NCI-H1092 (cell line): ENCODE measurements around the gene LAMB3.
"Not testable (repeated sequence)": the region's sequence is repeated elsewhere in the genome, so short reads cannot be mapped to it uniquely, and the experiment has no call there.

Experiments used
- DNase-seq: peaks from one replicate; lab custom pipeline; 2025; lab: John Stamatoyannopoulos, UW

Gene LAMB3

GRCh38 chr1:209652121-209652735 lies at the start of gene LAMB3:
Gene LAMB3 (minus strand): TSS chr1:209652425. CDS start chr1:209650944, 1,481 bp downstream.
- no peak for DNase-seq

- DNase-seq, result not testable (repeated sequence)
Measured at GRCh38 chr1:209700686-209701085, 48.5 kb upstream of the LAMB3 start.

GRCh38 chr1:209697126-209697525 lies 44.9 kb upstream of the LAMB3 start:
- no peak for DNase-seq

- no peak for DNase-seq
Measured at GRCh38 chr1:209696673-209697072, 44.4 kb upstream of the LAMB3 start.

- DNase-seq, result peak; percentile 78
Measured at GRCh38 chr1:209692745-209693504, 40.7 kb upstream of the LAMB3 start.

GRCh38 chr1:209692296-209692695 lies 40.1 kb upstream of the LAMB3 start:
- no peak for DNase-seq

GRCh38 chr1:209691237-209691636 lies 39.0 kb upstream of the LAMB3 start:
- no peak for DNase-seq

GRCh38 chr1:209689477-209689876 lies 37.3 kb upstream of the LAMB3 start:
- DNase-seq, result no peak

- DNase-seq, result no peak
Measured at GRCh38 chr1:209688746-209689234, 36.6 kb upstream of the LAMB3 start.

- no peak for DNase-seq
Measured at GRCh38 chr1:209686322-209686721, 34.1 kb upstream of the LAMB3 start.

- DNase-seq, result no peak
Measured at GRCh38 chr1:209685821-209686220, 33.6 kb upstream of the LAMB3 start.

GRCh38 chr1:209678981-209679539 lies 26.8 kb upstream of the LAMB3 start:
- DNase-seq, result no peak

DNA sequence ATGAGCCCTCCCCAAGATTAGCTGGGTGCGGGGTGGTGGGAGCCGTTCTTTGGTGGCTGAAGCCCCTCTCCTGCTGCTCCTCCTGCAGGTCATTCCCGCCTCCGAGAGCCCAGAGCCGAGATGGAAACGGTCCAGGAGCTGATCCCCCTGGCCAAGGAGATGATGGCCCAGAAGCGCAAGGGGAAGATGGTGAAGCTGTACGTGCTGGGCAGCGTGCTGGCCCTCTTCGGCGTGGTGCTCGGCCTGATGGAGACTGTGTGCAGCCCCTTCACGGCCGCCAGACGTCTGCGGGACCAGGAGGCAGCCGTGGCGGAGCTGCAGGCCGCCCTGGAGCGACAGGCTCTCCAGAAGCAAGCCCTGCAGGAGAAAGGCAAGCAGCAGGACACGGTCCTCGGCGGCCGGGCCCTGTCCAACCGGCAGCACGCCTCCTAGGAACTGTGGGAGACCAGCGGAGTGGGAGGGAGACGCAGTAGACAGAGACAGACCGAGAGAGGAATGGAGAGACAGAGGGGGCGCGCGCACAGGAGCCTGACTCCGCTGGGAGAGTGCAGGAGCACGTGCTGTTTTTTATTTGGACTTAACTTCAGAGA lies 23.4 kb upstream of the LAMB3 start:
- peak; percentile 55 for DNase-seq

DNA sequence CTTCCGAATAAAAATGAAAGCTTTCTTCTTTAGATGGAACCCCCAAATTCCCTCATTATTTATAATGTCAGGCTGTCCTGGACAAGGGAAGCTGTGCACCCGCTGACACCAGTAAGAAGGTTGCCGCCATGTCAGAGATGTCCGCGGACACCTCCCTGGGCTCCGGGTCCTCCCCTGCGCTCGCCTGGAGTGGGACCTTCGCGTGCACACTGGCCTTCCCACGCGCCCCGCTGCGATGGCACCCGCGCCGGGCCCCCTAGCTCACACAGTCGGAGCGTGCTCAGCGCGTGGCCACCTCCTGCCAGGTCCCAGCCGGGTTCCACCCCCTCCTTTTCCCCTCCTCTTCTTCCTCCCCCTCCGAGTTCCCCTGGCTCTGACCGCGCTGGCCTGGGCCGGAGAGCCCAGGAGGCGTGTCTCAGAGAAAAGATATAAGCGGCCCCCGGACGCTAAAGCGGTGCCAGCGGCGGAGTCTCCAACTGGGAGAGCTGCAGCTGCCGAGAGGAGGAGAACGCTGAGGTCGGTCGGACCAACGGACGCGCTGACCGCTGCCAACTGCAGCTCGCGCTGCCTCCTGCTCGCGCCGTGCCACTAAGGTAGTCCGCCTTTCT lies 22.8 kb upstream of the LAMB3 start, which contains the start of gene G0S2:
G0S2 (plus strand) TSS at position 456 of the 608 bp plus-strand sequence. CDS start 273 bp downstream, outside the sequence.
- DNase-seq, result peak; percentile 38

- DNase-seq, result no peak
Measured at GRCh38 chr1:209673631-209674417, 21.6 kb upstream of the LAMB3 start.

GRCh38 chr1:209672705-209673630 lies 20.7 kb upstream of the LAMB3 start:
- DNase-seq, result no peak

DNA sequence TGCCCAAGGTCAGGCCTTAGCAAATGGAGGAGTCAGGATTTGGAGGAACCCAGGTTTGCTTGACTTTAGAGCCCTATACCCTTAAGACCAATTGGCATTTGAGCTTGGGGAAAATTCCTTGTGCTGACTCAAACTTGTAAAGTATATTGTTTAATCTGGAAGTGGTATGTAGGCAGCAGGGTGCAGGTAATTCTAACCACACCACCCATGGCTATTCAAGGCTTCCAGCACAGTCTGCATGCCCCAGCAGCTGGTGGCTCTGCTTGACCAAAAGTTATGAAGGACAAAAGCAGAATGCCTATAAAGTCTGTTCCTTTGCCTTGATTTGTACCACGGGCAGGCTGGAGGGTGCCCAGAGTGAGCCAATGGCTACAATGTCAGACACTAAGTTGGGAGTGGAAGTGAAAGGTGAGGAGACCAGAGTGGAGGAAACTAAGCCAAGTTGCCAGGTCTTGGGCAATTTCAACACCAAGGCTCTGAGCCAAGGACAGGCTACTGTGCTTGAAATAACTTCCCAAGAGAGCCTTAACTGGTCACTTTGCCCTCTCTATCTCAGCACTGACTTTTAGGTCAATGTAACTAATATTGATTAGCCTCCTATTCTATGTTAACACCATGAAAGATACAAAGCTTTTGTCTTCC lies 18.3 kb upstream of the LAMB3 start:
- DNase-seq, result no peak

GRCh38 chr1:209667708-209668107 lies 15.5 kb upstream of the LAMB3 start:
- no peak for DNase-seq

- DNase-seq, result no peak
Measured at GRCh38 chr1:209667103-209667502, 14.9 kb upstream of the LAMB3 start.

GRCh38 chr1:209662879-209663327 lies 10.7 kb upstream of the LAMB3 start:
- DNase-seq, result no peak
